Breast epithelium (tissue), 3 donors: ENCODE data around the gene TAL1.

Source experiments
- POLR2A ChIP-seq: fragments of 450-650 bp; IDR thresholded peaks from one replicate; pipeline ENCODE4 v1.6.1; 2016; ENCODE audit warnings: antibody characterized with exemption, mild to moderate bottlenecking, moderate library complexity
- TF ChIP-seq, protein P1 (sequence below), 3 donors: fragments of 450-650 bp; IDR thresholded peaks; one replicate each; pipeline ENCODE4 v1.5.1; 2016 to 2017; ENCODE audit warnings: antibody characterized with exemption in 3 of 3, mild to moderate bottlenecking in 3 of 3, moderate library complexity in 3 of 3

- TF ChIP-seq, protein P1, sequence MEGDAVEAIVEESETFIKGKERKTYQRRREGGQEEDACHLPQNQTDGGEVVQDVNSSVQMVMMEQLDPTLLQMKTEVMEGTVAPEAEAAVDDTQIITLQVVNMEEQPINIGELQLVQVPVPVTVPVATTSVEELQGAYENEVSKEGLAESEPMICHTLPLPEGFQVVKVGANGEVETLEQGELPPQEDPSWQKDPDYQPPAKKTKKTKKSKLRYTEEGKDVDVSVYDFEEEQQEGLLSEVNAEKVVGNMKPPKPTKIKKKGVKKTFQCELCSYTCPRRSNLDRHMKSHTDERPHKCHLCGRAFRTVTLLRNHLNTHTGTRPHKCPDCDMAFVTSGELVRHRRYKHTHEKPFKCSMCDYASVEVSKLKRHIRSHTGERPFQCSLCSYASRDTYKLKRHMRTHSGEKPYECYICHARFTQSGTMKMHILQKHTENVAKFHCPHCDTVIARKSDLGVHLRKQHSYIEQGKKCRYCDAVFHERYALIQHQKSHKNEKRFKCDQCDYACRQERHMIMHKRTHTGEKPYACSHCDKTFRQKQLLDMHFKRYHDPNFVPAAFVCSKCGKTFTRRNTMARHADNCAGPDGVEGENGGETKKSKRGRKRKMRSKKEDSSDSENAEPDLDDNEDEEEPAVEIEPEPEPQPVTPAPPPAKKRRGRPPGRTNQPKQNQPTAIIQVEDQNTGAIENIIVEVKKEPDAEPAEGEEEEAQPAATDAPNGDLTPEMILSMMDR (IDR thresholded peaks at IDR 0.05) = no peak
- TF ChIP-seq POLR2A = no peak
These were observed 5.7 kb downstream of the TAL1 start for GRCh38 chr1:47226121-47226838.
